Ramos (cell line): ENCODE results near the gene ZNF507.
"Not testable (repeated sequence)": the region's sequence is repeated elsewhere in the genome, so short reads cannot be mapped to it uniquely, and the experiment has no call there.

Source experiments
- in situ Hi-C: fragments of 300-500 bp; cut with MboI; formaldehyde crosslinking; loops from one replicate; pipeline ENCODE4 v1.14.3; 2022; ENCODE audit warnings: low sequenced_read_pairs; ENCODE audit not compliant: unreplicated experiment

The ZNF507 gene

DNA sequence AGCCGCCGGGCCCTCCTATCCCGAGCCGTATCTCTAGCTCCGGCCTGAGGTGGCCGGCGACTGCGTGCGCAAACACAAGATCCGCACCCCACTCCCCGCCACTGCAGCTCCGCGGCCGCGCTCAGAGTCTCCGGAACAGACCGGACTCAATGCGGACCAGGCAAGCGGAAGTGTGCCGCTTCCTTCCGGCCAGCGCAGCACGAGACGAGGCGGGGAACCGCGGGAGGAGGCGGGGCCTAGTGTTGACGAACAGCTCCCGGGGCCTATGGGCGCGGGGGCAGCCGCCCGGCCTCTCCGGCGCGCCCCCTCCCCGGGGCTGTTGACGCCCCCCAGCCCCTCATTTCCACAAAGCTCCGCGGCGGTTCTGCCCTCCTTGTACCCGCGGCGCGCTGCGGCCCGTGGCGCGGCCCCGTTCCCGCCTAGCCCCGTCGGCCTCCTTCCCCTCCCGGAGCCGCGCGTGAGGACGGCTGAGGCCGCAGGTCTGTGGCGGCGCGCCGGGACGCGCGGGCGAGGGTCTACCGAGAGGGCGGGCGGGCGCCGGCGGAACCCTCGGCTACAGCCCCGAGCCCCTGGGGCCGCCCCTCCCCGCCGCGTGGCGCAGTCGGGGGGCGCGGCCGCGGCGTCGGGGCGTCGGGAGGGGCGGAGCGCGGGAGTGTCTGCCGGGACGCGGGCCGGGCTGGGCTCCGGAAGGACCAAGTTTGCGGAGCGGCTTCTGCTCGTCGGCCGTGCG, 60.2 kb downstream of the ZNF507 start, which contains the start of gene DPY19L3:
Gene DPY19L3 (plus strand): TSS at position 340 of the 730 bp plus-strand sequence. CDS start 2,484 bp downstream, outside the sequence.
- in situ Hi-C loops: no loop called here

DNA sequence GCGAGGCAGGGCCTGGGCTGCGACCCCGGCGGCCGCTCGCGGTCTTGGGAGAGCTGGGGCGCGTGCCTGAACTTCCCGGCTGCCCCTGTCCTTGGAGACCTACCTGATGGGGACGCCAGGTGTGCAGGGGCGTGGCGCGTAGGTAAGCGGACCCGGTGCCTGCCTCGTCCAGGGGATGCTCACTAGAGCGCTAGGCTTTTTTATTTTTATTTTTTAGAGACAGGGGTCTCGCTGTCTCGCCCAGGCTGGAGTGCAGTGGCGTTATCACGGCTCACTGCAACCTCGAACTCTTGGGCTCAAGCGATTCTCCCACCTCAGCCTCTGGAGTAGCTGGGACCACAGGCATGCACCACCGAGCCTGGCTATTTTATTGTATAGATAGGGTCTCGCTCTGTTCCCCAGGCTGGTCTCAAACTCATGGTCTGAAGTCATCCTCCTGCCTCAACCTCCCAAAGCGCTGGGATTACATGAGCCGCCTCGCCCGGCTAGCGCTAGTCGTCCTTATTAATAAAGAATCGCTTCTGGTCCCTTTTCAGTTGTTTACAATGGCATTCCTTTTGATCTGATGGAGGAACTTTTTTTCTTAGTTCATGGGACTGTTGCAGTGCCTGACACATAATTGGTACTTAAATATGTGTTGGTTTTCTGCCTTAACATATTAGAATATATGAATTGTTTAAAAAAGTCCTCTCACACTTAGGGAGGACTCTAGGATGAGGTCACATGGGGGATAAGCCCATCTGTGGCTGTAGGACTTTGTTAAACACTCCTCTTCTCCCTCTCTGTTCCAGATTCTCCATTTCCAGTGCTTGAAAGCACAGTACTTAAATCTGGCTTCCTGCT, 61.0 kb downstream of the ZNF507 start:
- in situ Hi-C loops: no loop called here

DNA sequence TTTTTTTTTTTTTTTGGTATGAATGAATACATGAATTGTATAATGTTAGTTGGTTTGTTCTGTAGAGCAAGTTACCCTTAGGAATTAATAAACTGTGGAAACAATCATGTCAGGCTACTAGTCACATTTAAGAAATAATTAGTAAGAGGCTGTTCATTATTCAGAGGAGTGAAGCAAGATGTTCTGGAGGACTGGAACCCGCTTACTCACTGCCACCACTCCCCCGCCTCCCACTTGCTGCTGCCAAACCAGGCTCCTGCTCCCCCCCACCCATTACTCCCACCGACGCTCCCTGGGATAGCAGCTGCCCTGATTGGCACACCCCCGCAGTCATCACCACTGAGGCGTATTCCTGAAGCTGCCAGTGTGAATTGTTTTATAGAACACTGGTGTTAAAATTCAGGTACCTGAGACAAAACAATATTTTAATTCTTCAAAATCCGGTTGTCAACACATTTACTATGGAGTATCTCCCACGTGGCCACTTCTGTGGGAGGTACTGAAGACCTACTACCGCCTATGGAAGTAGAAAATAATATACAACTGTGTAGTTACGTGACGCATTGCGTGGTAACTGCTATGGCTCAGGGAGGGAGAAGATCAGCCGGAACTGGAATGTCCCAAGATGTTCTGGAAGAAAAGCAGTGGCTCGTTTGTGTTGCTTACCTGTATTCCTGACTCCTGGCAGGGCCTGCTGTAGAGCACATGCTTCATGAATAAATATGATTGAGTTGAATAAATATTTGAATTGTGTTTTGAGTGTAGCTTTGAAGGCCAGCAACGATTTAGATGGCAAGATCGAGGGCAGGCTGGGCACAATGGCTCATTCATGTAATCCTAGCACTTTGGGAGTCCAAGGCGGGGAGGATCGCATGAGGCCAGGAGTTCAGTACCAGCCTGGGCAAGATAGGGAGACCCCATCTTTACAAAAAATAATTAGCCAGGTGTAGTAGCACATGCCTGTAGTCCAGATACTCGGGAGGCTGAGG, 61.9 kb downstream of the ZNF507 start:
- in situ Hi-C loops: no loop called here

DNA sequence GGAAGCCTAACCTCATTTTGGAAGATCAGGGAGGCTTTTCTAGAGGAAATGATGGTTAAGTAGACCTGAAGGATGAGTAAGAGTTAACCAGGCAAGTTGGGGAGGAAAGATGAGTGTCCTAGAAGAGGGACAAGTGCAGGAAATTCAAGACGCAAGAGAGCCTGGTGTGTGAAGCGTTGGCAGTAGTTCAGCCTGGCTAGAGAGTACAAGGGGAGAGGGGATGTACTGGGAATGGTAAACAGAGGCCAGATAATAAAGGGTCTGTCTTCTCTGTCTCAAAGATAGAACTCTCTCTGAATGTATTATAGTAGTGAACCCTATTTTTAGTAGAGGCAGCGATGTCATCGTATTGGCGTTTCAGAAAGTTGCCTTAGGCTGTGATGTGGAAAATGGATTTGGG, 69.8 kb downstream of the ZNF507 start:
- in situ Hi-C loops: no loop called here

DNA sequence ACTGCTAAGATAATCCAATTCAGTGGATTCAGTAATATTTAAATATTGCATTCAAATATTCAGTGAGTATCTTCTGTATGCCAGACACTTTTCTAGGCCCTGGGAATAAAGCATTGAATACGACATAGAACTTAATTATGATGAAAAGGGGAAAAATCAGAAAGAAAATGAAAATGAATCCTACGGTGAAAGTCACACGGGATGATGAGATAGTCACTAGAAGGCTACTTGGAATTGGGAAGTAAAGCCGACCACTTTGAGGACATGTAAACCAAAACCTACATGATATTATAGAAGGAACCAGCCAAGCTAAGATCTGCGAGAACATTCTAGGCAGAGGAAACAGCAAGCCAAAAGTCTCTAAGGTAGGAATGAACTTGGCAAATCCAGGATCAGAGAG, 70.3 kb downstream of the ZNF507 start:
- in situ Hi-C loops: no loop called here

DNA sequence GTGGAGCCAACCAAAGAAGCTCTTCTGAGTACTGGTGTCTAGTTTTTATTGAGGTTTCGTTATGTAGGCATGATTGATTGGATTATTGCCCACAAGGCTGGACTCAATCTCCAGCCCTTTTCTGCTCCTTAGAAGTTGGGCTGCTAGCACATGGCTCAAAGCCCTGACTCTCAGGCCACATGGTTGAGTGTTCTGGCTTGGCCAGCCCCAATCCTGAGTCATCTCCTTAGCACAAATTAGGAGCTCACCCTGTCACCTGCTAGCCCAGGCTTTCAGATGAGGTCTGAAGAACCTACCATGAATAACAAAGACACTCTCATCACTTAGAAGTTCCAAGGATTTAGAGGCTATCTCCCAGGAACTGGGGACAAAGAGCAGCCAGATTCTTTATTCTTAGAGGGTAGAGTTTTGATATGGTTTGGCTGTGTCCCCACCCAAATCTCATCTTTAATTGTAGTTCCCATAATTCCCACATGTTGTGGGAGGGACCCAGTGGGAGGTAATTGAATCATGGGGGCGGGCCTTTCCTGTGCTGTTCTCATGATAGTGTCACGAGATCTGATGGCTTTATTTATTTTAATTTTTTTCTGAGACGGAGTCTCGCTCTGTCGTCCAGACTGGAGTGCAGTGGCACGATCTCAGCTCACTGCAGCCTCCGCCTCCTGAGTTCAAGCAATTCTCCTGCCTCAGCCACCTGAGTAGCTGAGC, 71.5 kb downstream of the ZNF507 start:
- in situ Hi-C loops: no loop called here

DNA sequence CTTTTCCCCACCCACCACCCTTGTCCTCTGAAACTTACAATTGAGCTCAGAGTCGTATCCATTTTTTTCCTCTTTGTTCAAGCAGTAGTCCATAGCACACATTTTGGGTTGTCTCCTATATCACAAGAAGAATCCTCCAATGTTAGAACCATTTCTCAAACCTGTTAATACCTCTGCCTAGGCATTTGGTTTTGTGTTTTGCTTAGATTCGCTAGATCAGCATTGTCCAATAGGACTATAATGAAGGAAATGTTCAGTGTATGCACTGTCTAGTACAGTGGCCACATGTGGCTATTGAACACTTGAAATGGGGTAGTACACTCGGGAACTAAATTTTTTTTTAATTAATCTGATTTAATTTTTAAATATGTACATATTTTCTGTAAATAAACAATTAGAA, 72.7 kb downstream of the ZNF507 start:
- in situ Hi-C loops: no loop called here

DNA sequence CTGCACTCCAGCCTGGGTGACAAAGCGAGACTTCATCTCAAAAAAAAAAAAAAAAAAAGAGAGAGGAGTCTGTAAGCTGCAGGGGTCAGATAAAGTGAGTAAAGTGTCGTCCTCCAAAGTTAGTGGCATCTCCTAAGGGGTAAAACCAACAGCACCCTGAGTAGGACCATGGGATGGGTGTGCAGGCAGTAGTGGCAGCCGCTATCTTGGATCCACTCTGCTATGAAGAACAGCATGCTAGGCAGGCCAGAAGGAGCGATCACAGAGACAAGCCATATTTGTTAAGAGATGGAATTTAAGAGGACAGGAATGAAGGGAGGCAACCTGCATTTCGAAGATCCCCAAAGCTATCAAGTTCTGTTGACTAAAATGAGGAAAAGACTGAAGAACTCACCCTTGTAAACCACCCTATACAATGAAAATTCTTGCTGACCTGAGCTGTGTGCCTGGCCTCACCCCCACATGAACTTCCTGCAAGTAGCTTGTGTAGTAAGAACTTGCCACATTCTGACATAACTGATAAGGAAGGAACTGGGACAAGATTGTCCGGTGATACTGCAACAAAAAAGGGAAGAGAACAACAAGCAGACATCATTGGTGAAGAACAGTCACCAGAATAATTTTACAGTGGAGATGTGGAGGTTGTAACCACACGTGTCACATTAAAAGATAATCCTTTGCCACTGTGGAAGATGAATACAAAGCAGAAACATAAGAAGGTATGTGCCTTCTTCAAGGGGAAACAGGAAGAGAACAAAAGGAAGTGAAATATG, 76.4 kb downstream of the ZNF507 start:
- in situ Hi-C loops: no loop called here

DNA sequence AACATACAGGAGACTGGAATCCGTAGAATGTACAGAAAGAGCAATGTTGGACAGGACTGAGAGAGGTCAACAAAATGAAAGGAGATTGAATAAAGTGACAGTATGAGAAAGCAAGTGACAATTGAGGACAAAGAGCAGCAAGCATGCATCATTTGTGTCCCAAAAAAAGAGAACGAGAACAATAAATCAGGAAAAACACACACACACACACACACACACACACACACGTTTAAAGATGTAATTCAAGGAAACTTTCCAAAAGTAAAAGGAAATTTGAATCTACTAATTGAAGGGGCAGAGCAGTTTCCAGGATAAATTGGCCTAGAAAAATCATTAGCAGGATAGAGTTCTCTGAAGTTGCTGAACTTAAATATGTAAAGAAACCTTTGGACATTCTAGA, 77.0 kb downstream of the ZNF507 start:
- in situ Hi-C loops: no loop called here

DNA sequence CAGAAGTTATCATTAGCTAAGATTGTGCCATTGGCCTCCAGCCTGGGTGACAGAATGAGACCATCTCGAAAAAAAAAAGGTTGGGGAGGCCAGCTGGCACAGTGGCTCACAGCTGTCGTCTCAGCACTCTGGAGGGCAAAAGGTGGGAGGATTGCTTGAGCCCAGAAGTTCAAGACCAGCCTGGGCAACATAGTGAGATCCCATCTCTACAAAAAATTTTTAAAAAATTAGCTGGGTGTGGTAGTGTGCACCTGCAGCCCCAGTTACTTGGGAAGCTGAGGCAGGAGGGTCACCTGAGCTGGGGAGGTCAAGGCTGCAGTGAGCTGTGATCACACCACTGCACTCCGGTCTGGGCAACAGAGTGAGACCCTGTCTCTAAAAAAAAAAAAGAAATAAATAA, 78.5 kb downstream of the ZNF507 start:
- in situ Hi-C loops: not testable (repeated sequence)

DNA sequence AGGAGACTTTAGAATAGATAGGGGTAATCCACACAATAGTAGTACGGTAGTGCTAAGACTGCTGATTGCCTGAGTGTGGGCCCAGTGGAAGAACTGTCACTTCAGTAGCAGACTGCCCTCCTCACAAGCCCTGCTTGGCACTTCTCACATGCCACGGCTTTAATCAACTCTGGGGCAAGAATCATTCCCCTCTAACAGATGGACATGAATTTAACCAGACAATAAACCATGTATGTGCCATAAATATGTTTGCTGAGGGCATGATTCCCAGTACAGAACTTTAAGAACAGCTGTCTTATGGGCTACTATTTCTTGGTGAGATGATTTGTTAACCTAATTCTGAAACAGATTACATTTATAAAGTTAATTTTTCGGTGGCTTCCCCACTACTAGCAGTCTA, 82.1 kb downstream of the ZNF507 start:
- in situ Hi-C loops: no loop called here

DNA sequence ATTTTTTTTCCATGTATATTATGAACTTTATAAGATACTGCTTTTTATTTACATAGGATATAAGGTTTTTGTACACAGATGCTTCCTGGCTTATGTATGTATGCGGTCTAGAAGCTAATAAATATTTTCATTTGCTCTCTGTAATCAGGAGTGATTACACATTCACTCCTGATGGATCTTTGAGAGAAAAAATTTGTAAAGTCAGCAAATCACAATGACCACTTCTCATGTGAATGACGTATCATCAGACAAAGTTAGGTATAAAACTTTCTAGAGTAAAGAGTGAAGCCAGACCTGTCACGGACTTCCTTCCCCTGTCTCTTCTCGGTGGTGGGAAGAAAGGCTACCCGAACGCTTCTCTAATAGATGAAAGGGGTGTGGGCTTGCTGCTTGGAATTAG, 91.3 kb downstream of the ZNF507 start:
- in situ Hi-C loops: no loop called here

DNA sequence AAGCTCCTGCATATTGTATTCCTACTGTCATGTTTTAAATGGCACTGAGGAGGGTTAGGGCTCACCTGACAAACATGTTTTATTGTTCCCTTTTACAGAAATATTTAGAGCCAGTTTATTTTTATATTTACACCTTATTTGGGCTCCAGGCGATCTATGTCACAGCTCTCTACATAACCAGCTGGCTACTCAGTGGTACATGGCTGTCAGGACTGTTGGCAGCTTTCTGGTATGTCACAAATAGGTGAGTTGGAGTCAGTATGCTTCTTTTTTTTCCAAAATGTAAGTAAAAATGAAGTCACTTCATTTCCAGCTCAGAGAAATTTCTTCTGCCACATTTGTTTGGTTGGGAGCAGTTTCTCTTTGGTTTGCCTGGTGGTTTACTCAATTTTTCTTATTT, 91.7 kb downstream of the ZNF507 start:
- in situ Hi-C loops: no loop called here
